HepG2 (cell line): ENCODE results near the gene TAB3. TPM values are rescaled to one million over a fixed set of nuclear protein-coding genes. Genes with fewer than 3 reads are reported as not detected.

Experiments used
- CEBPZ ChIP-seq: IDR thresholded peaks from 2 replicates; pipeline ENCODE4 v1.6.1; 2012; ENCODE audit warnings: low read length, improper control_type of control experiment
- CREB3 ChIP-seq: sonication (generic); formaldehyde crosslinking; IDR thresholded peaks from 2 replicates; pipeline ENCODE4 v1.5.0; 2020; ENCODE audit warnings: missing genetic modification reagents
- ETV5 ChIP-seq: IDR thresholded peaks from 2 replicates; pipeline ENCODE4 v1.6.1; 2018; ENCODE audit warnings: missing biosample characterization, missing genetic modification reagents, inconsistent platforms, borderline replicate concordance
- KAT2B ChIP-seq: fragments of 150-350 bp; IDR thresholded peaks from 2 replicates; pipeline ENCODE4 v1.6.1; 2014; ENCODE audit warnings: low read depth, low read length, borderline replicate concordance
- KDM6A ChIP-seq: IDR thresholded peaks from 2 replicates; pipeline ENCODE4 v1.6.1; 2016; ENCODE audit warnings: low read depth
- MYC ChIP-seq: sonication (generic); formaldehyde crosslinking; IDR thresholded peaks from 2 replicates; pipeline ENCODE4 v1.9.0; 2021; ENCODE audit warnings: missing genetic modification reagents, borderline replicate concordance
- NR2F1 ChIP-seq, 2 experiments: fragments of 450-650 bp in 1 of 2; formaldehyde crosslinking in 1 of 2; IDR thresholded peaks; 2 replicates each; pipeline versions ENCODE4 v1.5.0 to v1.6.1; 2016 to 2020; ENCODE audit warnings: mild to moderate bottlenecking in 1 of 2, missing compliant biosample characterization in 1 of 2, missing genetic modification reagents in 1 of 2, moderate library complexity in 1 of 2
- PHB2 ChIP-seq: fragments of 450-650 bp; IDR thresholded peaks from 2 replicates; pipeline ENCODE4 v1.6.1; 2018; ENCODE audit not compliant: partially characterized antibody
- RERE ChIP-seq: IDR thresholded peaks from 2 replicates; pipeline ENCODE4 v1.6.1; 2016; ENCODE audit warnings: low read depth, missing genetic modification reagents, missing compliant biosample characterization
- SMARCE1 ChIP-seq: fragments of 450-650 bp; IDR thresholded peaks from 2 replicates; pipeline ENCODE4 v1.6.1; 2017; ENCODE audit warnings: borderline replicate concordance
- XBP1 ChIP-seq: sonication (generic); formaldehyde crosslinking; IDR thresholded peaks from 2 replicates; pipeline ENCODE4 v1.5.0; 2020; ENCODE audit warnings: missing genetic modification reagents
- ZNF232 ChIP-seq: sonication (generic); formaldehyde crosslinking; IDR thresholded peaks from 2 replicates; pipeline ENCODE4 v1.4.0; 2020; ENCODE audit warnings: missing genetic modification reagents, borderline replicate concordance
- ZNF546 ChIP-seq: sonication (generic); formaldehyde crosslinking; conservative IDR thresholded peaks from 2 replicates; pipeline ENCODE4 v1.8.1; 2023; ENCODE audit warnings: mild to moderate bottlenecking, missing genetic modification reagents
- ZNF597 ChIP-seq: sonication (generic); formaldehyde crosslinking; IDR thresholded peaks from 2 replicates; pipeline ENCODE4 v1.5.0; 2020; ENCODE audit warnings: missing genetic modification reagents
- ZNF598 ChIP-seq: sonication (generic); formaldehyde crosslinking; IDR thresholded peaks from 2 replicates; pipeline ENCODE4 v1.5.1; 2020; ENCODE audit warnings: mild to moderate bottlenecking, missing genetic modification reagents, borderline replicate concordance
- ZNF678 ChIP-seq: sonication (generic); formaldehyde crosslinking; IDR thresholded peaks from 2 replicates; pipeline ENCODE4 v1.4.0; 2020; ENCODE audit warnings: mild to moderate bottlenecking, missing genetic modification reagents
- ZNF850 ChIP-seq: sonication (generic); formaldehyde crosslinking; conservative IDR thresholded peaks from 2 replicates; pipeline ENCODE4 v1.9.0; 2021; ENCODE audit warnings: mild to moderate bottlenecking, missing genetic modification reagents
- ZSCAN20 ChIP-seq: sonication (generic); formaldehyde crosslinking; IDR thresholded peaks from 2 replicates; pipeline ENCODE4 v1.4.0; 2020; ENCODE audit warnings: missing genetic modification reagents, mild to moderate bottlenecking, borderline replicate concordance
- ZSCAN5A ChIP-seq: sonication (generic); formaldehyde crosslinking; IDR thresholded peaks from 2 replicates; pipeline ENCODE4 v1.8.0; 2022; ENCODE audit warnings: mild to moderate bottlenecking, missing genetic modification reagents, borderline replicate concordance
- polyA plus RNA-seq, 8 experiments: library from polyadenylated mRNA; depleted of rRNA in 3 of 8; stranded (reverse) in 7 of 8; unstranded in 1 of 8; fragments of >200 nt; fragmentation: Illumina TruSeq in 4 of 8; extraction: Trizol in 4 of 8; gene quantifications; 2 replicates each; pipeline versions ENCODE4 v1.2.1 to v1.2.3, GENCODE V29; 2011 to 2016; ENCODE audit warnings: low read depth in 4 of 8, missing spikeins in 1 of 8, mixed read lengths in 1 of 8; ENCODE audit not compliant: insufficient read depth in 1 of 8
- total RNA-seq, 5 experiments: library from RNA; depleted of rRNA; stranded (reverse); fragments of >200 nt; fragmentation: Illumina TruSeq; extraction: Trizol; gene quantifications; 2 replicates each; pipeline ENCODE4 v1.2.3, GENCODE V29; 2016; ENCODE audit warnings: low read depth in 1 of 5

Gene TAB3
- total and polyA plus RNA-seq, 2 of the 13 experiments (the other 11 are each of a cell fraction or from before 2014, with no cell fraction given) = 27.2 to 59.8 TPM

- TF ChIP-seq PHB2 (no peak), MYC (CRISPR knock-in tag) (no peak), RERE (CRISPR knock-in tag) (no peak), CREB3 (CRISPR knock-in tag) (no peak), SMARCE1 (no peak), XBP1 (no peak), KAT2B (no peak), ZNF546 (CRISPR knock-in tag) (no peak), ZSCAN5A (CRISPR knock-in tag) (no peak), ZSCAN20 (CRISPR knock-in tag) (no peak), ZNF678 (no peak), ZNF232 (CRISPR knock-in tag) (no peak), NR2F1 (CRISPR knock-in tag; IDR thresholded peaks at IDR 0.05) (no peak), CEBPZ (no peak), ZNF850 (CRISPR knock-in tag) (no peak), ZNF597 (CRISPR knock-in tag) (no peak), ZNF598 (CRISPR knock-in tag) (no peak), ETV5 (CRISPR knock-in tag) (peak; percentile 26; the same call in 1 of the 2 replicates), KDM6A (CRISPR knock-in tag) (peak; percentile 77; the same call in 1 of the 2 replicates)
These were observed 53.7 kb downstream of the TAB3 start (continued) for GRCh38 chrX:30835373-30835772.
